Measurements from ENCODE around the gene PTPN2. TPM values are rescaled to one million over a fixed set of nuclear protein-coding genes. Genes with fewer than 3 reads are reported as not detected.
"Not testable (repeated sequence)": the region's sequence is repeated elsewhere in the genome, so short reads cannot be mapped to it uniquely, and the experiment has no call there.

Gene PTPN2
- total and polyA plus RNA-seq, 2 of the 4 experiments (the other 2 are of a cell fraction) = 13.2 to 30.6 TPM

GRCh38 chr18:12874992-12875391 lies 9.0 kb downstream of the PTPN2 start:
- H3K14ac ChIP-seq (replicated peaks; ENCODE audit: low read depth, low read length); H2AK9ac ChIP-seq (replicated peaks; ENCODE audit: low read depth, low read length, poor library complexity); ATAC-seq (ENCODE audit: low read depth); DNase-seq; H3K27me3 ChIP-seq (ENCODE audit: control insufficient read depth, insufficient read depth, low read length); H4K5ac ChIP-seq (ENCODE audit: low read depth, low read length); H2BK15ac ChIP-seq (ENCODE audit: low read depth, low read length); H3K23ac ChIP-seq (ENCODE audit: low read depth, low read length); H3K56ac ChIP-seq (ENCODE audit: extremely low read depth, insufficient read depth, low read length); H3K27ac ChIP-seq (ENCODE audit: insufficient read depth, low read length); H3K9me1 ChIP-seq (ENCODE audit: insufficient read depth, low read length); H3K18ac ChIP-seq (ENCODE audit: low read depth, low read length); H3K9ac ChIP-seq (ENCODE audit: low read depth, low read length); intact Hi-C loops (cut with micrococcal nuclease); dilution Hi-C loops (cut with HindIII; ENCODE audit: low sequenced_read_pairs, unreplicated experiment); H3K36me3 ChIP-seq (ENCODE audit: control insufficient read depth, insufficient read depth, low read length); BruUV-seq (replicated peaks); H3K4ac ChIP-seq (ENCODE audit: low read depth, low read length); H2BK5ac ChIP-seq (ENCODE audit: low read depth, low read length, poor library complexity, severe bottlenecking); H3K4me1 ChIP-seq (ENCODE audit: control insufficient read depth, insufficient read depth, low read length); CTCF ChIA-PET; H3K4me2 ChIP-seq (ENCODE audit: low read depth, low read length); H2BK20ac ChIP-seq (ENCODE audit: low read depth, low read length); H2BK120ac ChIP-seq (ENCODE audit: low read depth, low read length); H4K91ac ChIP-seq (ENCODE audit: insufficient read depth, low read depth, low read length); H2AK5ac ChIP-seq (ENCODE audit: low read depth, low read length); H3K4me3 ChIP-seq (ENCODE audit: insufficient read depth, low read depth, low read length); H2AFZ ChIP-seq (replicated peaks; ENCODE audit: low read length, poor library complexity); H3K9me3 ChIP-seq (ENCODE audit: control insufficient read depth, insufficient read depth, low read length); H4K8ac ChIP-seq (ENCODE audit: low read depth in 2 of 2, low read length in 2 of 2): not testable (repeated sequence)
- WGBS, 2 experiments (ENCODE audit: extremely low coverage in 2 of 2, insufficient read length in 1 of 2) = no CpG with 5 or more reads among the region's 2 CpGs
- POLR2A ChIA-PET (ENCODE audit: unreplicated experiment) = interaction anchor here (0.6 kb wide), 1 partner anchor 156 kb away, joined by 6 read pairs; no protein-coding TSS in a partner anchor
- in situ Hi-C loops (cut with MboI; ENCODE audit: low sequenced_read_pairs) = loop anchor here (5.0 kb wide), 1 partner anchor 33 kb away; no protein-coding TSS in a partner anchor
- Histone ChIP-seq H4K20me1 (ENCODE audit: insufficient read depth, low read length) (peaks cover 23% of the 10 kb centered on the region; the same call in 1 of the 2 replicates), H3K79me1 (ENCODE audit: low read depth in 1 of 2, low read length in 2 of 2) (peaks cover 29 to 46% of the 10 kb centered on the region in 2 experiments)

GRCh38 chr18:12873961-12874567 lies 10.0 kb downstream of the PTPN2 start:
- H2BK15ac ChIP-seq (ENCODE audit: low read depth, low read length); H3K18ac ChIP-seq (ENCODE audit: low read depth, low read length); H3K14ac ChIP-seq (replicated peaks; ENCODE audit: low read depth, low read length); DNase-seq; dilution Hi-C loops (cut with HindIII; ENCODE audit: low sequenced_read_pairs, unreplicated experiment); H3K23ac ChIP-seq (ENCODE audit: low read depth, low read length); POLR2A ChIA-PET (ENCODE audit: unreplicated experiment); H3K9me3 ChIP-seq (ENCODE audit: control insufficient read depth, insufficient read depth, low read length); ATAC-seq (ENCODE audit: low read depth); BruUV-seq (replicated peaks); H4K5ac ChIP-seq (ENCODE audit: low read depth, low read length); H2AK5ac ChIP-seq (ENCODE audit: low read depth, low read length); H2AK9ac ChIP-seq (replicated peaks; ENCODE audit: low read depth, low read length, poor library complexity); H4K91ac ChIP-seq (ENCODE audit: insufficient read depth, low read depth, low read length); H3K36me3 ChIP-seq (ENCODE audit: control insufficient read depth, insufficient read depth, low read length); H3K27ac ChIP-seq (ENCODE audit: insufficient read depth, low read length); H2BK120ac ChIP-seq (ENCODE audit: low read depth, low read length); H3K4me1 ChIP-seq (ENCODE audit: control insufficient read depth, insufficient read depth, low read length); in situ Hi-C loops (cut with MboI; ENCODE audit: low sequenced_read_pairs); H3K9ac ChIP-seq (ENCODE audit: low read depth, low read length); H3K4me2 ChIP-seq (ENCODE audit: low read depth, low read length); H3K4me3 ChIP-seq (ENCODE audit: insufficient read depth, low read depth, low read length); intact Hi-C loops (cut with micrococcal nuclease); H2BK5ac ChIP-seq (ENCODE audit: low read depth, low read length, poor library complexity, severe bottlenecking); H3K4ac ChIP-seq (ENCODE audit: low read depth, low read length); H3K9me1 ChIP-seq (ENCODE audit: insufficient read depth, low read length); H2BK20ac ChIP-seq (ENCODE audit: low read depth, low read length); H3K27me3 ChIP-seq (ENCODE audit: control insufficient read depth, insufficient read depth, low read length); CTCF ChIA-PET; H3K56ac ChIP-seq (ENCODE audit: extremely low read depth, insufficient read depth, low read length); H4K8ac ChIP-seq (ENCODE audit: low read depth in 2 of 2, low read length in 2 of 2); H2AFZ ChIP-seq (replicated peaks; ENCODE audit: low read length, poor library complexity): not testable (repeated sequence)
- Histone ChIP-seq H4K20me1 (ENCODE audit: insufficient read depth, low read length) (peaks cover 20% of the 10 kb centered on the region; the same call in 1 of the 2 replicates), H3K79me1 (ENCODE audit: low read depth in 1 of 2, low read length in 2 of 2) (peaks cover 22 to 41% of the 10 kb centered on the region in 2 experiments)
- 100% methylated on average over 2 of the region's 48 CpGs; no CpG with 5 or more reads in 1 of the 2 experiments for WGBS, 2 experiments (ENCODE audit: extremely low coverage in 2 of 2, insufficient read length in 1 of 2)
